Kidney (tissue), 14 donors: ENCODE measurements around the gene LRRC8E. TPM values are rescaled to one million over a fixed set of nuclear protein-coding genes. Genes with fewer than 3 reads are reported as not detected.

Source experiments
- DNase-seq, 5 donors: peaks; one replicate each; pipeline ENCODE4 v3.0.0-alpha.2; 2013 to 2020
- FAIRE-seq: peaks from 2 replicates; lab custom pipeline; 2012; peaks lifted over from hg19 to GRCh38; lab: Jason Lieb, UNC
- H3K27ac ChIP-seq, 2 donors: one replicate each; pipeline ENCODE4 v1.7.0; 2013; ENCODE audit warnings: low read depth in 2 of 2, low read length in 2 of 2, inconsistent platforms in 1 of 2
- H3K27me3 ChIP-seq: one replicate; pipeline ENCODE4 v1.7.1; 2013; ENCODE audit warnings: low read length, inconsistent platforms; ENCODE audit not compliant: control insufficient read depth, insufficient read depth
- H3K36me3 ChIP-seq, 3 donors: one replicate each; pipeline versions ENCODE4 v1.7.0 to v1.7.1; 2013; ENCODE audit warnings: low read length in 3 of 3, control low read depth in 1 of 3, inconsistent platforms in 1 of 3; ENCODE audit not compliant: insufficient read depth in 3 of 3, control insufficient read depth in 2 of 3
- H3K4me1 ChIP-seq, 3 donors: one replicate each; pipeline versions ENCODE4 v1.7.0 to v1.7.1; 2013; ENCODE audit warnings: low read length in 3 of 3, inconsistent platforms in 1 of 3, low read depth in 1 of 3; ENCODE audit not compliant: control insufficient read depth in 2 of 3, insufficient read depth in 2 of 3
- H3K4me3 ChIP-seq, 3 donors: one replicate each; pipeline versions ENCODE4 v1.7.0 to v1.8.1; 2013; ENCODE audit warnings: low read length in 3 of 3, control low read depth in 1 of 3, inconsistent platforms in 1 of 3
- H3K9ac ChIP-seq, 3 donors: one replicate each; pipeline versions ENCODE4 v1.7.0 to v1.7.1; 2013; ENCODE audit warnings: low read length in 3 of 3, control low read depth in 1 of 3, inconsistent platforms in 1 of 3
- H3K9me3 ChIP-seq, 3 donors: one replicate each; pipeline versions ENCODE4 v1.7.0 to v1.7.1; 2013; ENCODE audit warnings: low read length in 3 of 3, control low read depth in 1 of 3, inconsistent platforms in 1 of 3; ENCODE audit not compliant: control insufficient read depth in 2 of 3, insufficient read depth in 1 of 3
- intact Hi-C: fragments of 100-400 bp; cut with DNase I; formaldehyde crosslinking; loops from one replicate; pipeline ENCODE4 v1.11.1; 2022
- polyA plus RNA-seq: library from polyadenylated mRNA; stranded (reverse); fragments of 350-450 nt; fragmentation: Illumina TruSeq; extraction: RNeasy Lipid Tissue Mini Kit (QIAGEN cat#74804); gene quantifications from one replicate; pipeline ENCODE4 v1.2.3, GENCODE V29; 2014; ENCODE audit warnings: low read depth, low replicate concordance; ENCODE audit not compliant: insufficient read depth
- total RNA-seq: library from RNA; stranded (reverse); fragmentation: NEBNext Ultra II Directional; extraction: Animal tissue kit (Norgen Biotek cat#: 25700); gene quantifications from one replicate; pipeline ENCODE4 v1.2.1, GENCODE V29; 2021
- TF ChIP-seq, protein P1 (sequence below): IDR thresholded peaks from 3 replicates; pipeline ENCODE4 v1.5.1; 2012; ENCODE audit warnings: mild to moderate bottlenecking, moderate library complexity, borderline replicate concordance; ENCODE audit not compliant: insufficient read depth; ENCODE audit errors: extremely low read depth
- donor health status: control.
- donor health status: control.
- donor health status: control.
- donor health status: control.
- donor health status: control.
- donor health status: DM: yes; HTN: yes; CAD: no.
- donor health status: Normal renal cell carcinoma (clear cell type).

LRRC8E gene
- total and polyA plus RNA-seq, 2 donors from 2014 or later, result 2.2 to 9.1 TPM

GRCh38 chr19:7865262-7865911, 22.9 kb upstream of the LRRC8E start:
- peaks cover 3% of the 10 kb centered on the region for H3K27me3 ChIP-seq
- no peaks in the 10 kb centered on the region for H3K9me3 ChIP-seq
- no peak for FAIRE-seq
- DNase-seq, result no peak
- H3K9ac ChIP-seq, result no peak overlapping the region
- intact Hi-C loops, result no loop called here
- H3K4me1 ChIP-seq, result peaks cover 0 to 6% (median 3%) of the 10 kb centered on the region in 3 donors
- H3K27ac ChIP-seq, result no peak overlapping the region
- H3K4me3 ChIP-seq, result no peak overlapping the region
- H3K36me3 ChIP-seq, result no peaks in the 10 kb centered on the region
- TF ChIP-seq, protein P1, sequence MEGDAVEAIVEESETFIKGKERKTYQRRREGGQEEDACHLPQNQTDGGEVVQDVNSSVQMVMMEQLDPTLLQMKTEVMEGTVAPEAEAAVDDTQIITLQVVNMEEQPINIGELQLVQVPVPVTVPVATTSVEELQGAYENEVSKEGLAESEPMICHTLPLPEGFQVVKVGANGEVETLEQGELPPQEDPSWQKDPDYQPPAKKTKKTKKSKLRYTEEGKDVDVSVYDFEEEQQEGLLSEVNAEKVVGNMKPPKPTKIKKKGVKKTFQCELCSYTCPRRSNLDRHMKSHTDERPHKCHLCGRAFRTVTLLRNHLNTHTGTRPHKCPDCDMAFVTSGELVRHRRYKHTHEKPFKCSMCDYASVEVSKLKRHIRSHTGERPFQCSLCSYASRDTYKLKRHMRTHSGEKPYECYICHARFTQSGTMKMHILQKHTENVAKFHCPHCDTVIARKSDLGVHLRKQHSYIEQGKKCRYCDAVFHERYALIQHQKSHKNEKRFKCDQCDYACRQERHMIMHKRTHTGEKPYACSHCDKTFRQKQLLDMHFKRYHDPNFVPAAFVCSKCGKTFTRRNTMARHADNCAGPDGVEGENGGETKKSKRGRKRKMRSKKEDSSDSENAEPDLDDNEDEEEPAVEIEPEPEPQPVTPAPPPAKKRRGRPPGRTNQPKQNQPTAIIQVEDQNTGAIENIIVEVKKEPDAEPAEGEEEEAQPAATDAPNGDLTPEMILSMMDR, result no peak

- H3K27ac ChIP-seq, result no peak overlapping the region
- peaks cover 3% of the 10 kb centered on the region for H3K27me3 ChIP-seq
- no peak for DNase-seq
- no peak overlapping the region for H3K9ac ChIP-seq
- H3K36me3 ChIP-seq, result no peaks in the 10 kb centered on the region
- TF ChIP-seq, protein P1, result no peak
- H3K9me3 ChIP-seq, result no peaks in the 10 kb centered on the region
- H3K4me3 ChIP-seq, result no peak overlapping the region
- H3K4me1 ChIP-seq, result peaks cover 0 to 8% (median 3%) of the 10 kb centered on the region in 3 donors
- intact Hi-C loops, result no loop called here
- no peak for FAIRE-seq
Measured at GRCh38 chr19:7866399-7867091, 21.8 kb upstream of the LRRC8E start.

GRCh38 chr19:7867092-7867844, 21.0 kb upstream of the LRRC8E start:
- TF ChIP-seq, protein P1, result no peak
- Histone ChIP-seq H3K27ac (no peak overlapping the region), H3K4me1 (peaks cover 0 to 8% (median 3%) of the 10 kb centered on the region in 3 donors), H3K27me3 (peaks cover 3% of the 10 kb centered on the region), H3K9ac (no peak overlapping the region), H3K36me3 (no peaks in the 10 kb centered on the region), H3K4me3 (no peak overlapping the region), H3K9me3 (no peaks in the 10 kb centered on the region)
- FAIRE-seq (no peak), DNase-seq (no peak)
- intact Hi-C loops, result no loop called here
